Ishikawa (cell line): ENCODE data around the gene IP6K1.

Experiments
- CEBPB ChIP-seq: IDR thresholded peaks from 2 replicates; pipeline ENCODE4 v1.6.1; 2012
- CREB1 ChIP-seq: IDR thresholded peaks from 2 replicates; pipeline ENCODE4 v1.6.1; 2012; ENCODE audit warnings: low read depth
- EP300 ChIP-seq: IDR thresholded peaks from 2 replicates; pipeline ENCODE4 v1.6.1; 2012; ENCODE audit warnings: borderline replicate concordance
- MAX ChIP-seq: IDR thresholded peaks from 2 replicates; pipeline ENCODE4 v1.6.1; 2012
- RAD21 ChIP-seq: IDR thresholded peaks from 2 replicates; pipeline ENCODE4 v1.6.1; 2012; ENCODE audit warnings: low read depth
- REST ChIP-seq: IDR thresholded peaks from 2 replicates; pipeline ENCODE4 v1.6.1; 2012; ENCODE audit warnings: low read depth, mild to moderate bottlenecking
- TAF1 ChIP-seq: IDR thresholded peaks from 2 replicates; pipeline ENCODE4 v1.6.1; 2012; ENCODE audit warnings: low read depth, mild to moderate bottlenecking
- TEAD4 ChIP-seq: IDR thresholded peaks from 2 replicates; pipeline ENCODE4 v1.6.1; 2012
- YY1 ChIP-seq: IDR thresholded peaks from 2 replicates; pipeline ENCODE4 v1.6.1; 2012; ENCODE audit warnings: low read depth

GRCh38 chr3:49720855-49721595 is 65.3 kb downstream of the IP6K1 start:
- TF ChIP-seq RAD21 (no peak), CEBPB (no peak), REST (no peak), MAX (no peak), CREB1 (no peak), TEAD4 (no peak), EP300 (no peak), TAF1 (no peak), YY1 (no peak)
